Suppressor macrophage (primary cell): ENCODE results near the gene ARHGAP24.
"Not testable (repeated sequence)": the region's sequence is repeated elsewhere in the genome, so short reads cannot be mapped to it uniquely, and the experiment has no call there.

Source experiments
- DNase-seq, 4 experiments: peaks; one replicate each; pipeline ENCODE4 v3.0.0-alpha.2; 2020 to 2022

ARHGAP24 gene

GRCh38 chr4:85862896-85863295, 387.9 kb downstream of the ARHGAP24 start:
- DNase-seq, result no peak

GRCh38 chr4:85864259-85865205, 389.6 kb downstream of the ARHGAP24 start:
- no peak for DNase-seq

GRCh38 chr4:85865256-85865655, 390.3 kb downstream of the ARHGAP24 start:
- no peak for DNase-seq

GRCh38 chr4:85866508-85866907, 391.6 kb downstream of the ARHGAP24 start:
- peak in 1 of 4 experiments; percentile 3 for DNase-seq

- no peak for DNase-seq
Measured at GRCh38 chr4:85867271-85867670, 392.3 kb downstream of the ARHGAP24 start.

GRCh38 chr4:85869181-85869580, 394.2 kb downstream of the ARHGAP24 start:
- DNase-seq, result no peak

- no peak for DNase-seq
Measured at GRCh38 chr4:85870298-85871083, 395.5 kb downstream of the ARHGAP24 start.

GRCh38 chr4:85873566-85873965, 398.6 kb downstream of the ARHGAP24 start:
- DNase-seq, result no peak

GRCh38 chr4:85879518-85879917, 404.6 kb downstream of the ARHGAP24 start:
- DNase-seq, result no peak

- no peak for DNase-seq
Measured at GRCh38 chr4:85883180-85883579, 408.2 kb downstream of the ARHGAP24 start.

GRCh38 chr4:85884251-85884650, 409.3 kb downstream of the ARHGAP24 start:
- no peak for DNase-seq

- no peak for DNase-seq
Measured at GRCh38 chr4:85886665-85887064, 411.7 kb downstream of the ARHGAP24 start.

- peak in 2 of 4 experiments; percentile 4 to 6 for DNase-seq
Measured at GRCh38 chr4:85889314-85889713, 414.4 kb downstream of the ARHGAP24 start.

GRCh38 chr4:85895755-85896154, 420.8 kb downstream of the ARHGAP24 start:
- no peak for DNase-seq

- no peak for DNase-seq
Measured at GRCh38 chr4:85898231-85898630, 423.3 kb downstream of the ARHGAP24 start.

- DNase-seq, result no peak
Measured at GRCh38 chr4:85901500-85901899, 426.6 kb downstream of the ARHGAP24 start.

GRCh38 chr4:85902647-85903046, 427.7 kb downstream of the ARHGAP24 start:
- not testable (repeated sequence) for DNase-seq

GRCh38 chr4:85905761-85906160, 430.8 kb downstream of the ARHGAP24 start:
- DNase-seq, result no peak

- DNase-seq, result no peak
Measured at GRCh38 chr4:85907001-85907400, 432.1 kb downstream of the ARHGAP24 start.

GRCh38 chr4:85909851-85910250, 434.9 kb downstream of the ARHGAP24 start:
- DNase-seq, result no peak

- DNase-seq, result no peak
Measured at GRCh38 chr4:85910985-85911384, 436.0 kb downstream of the ARHGAP24 start.

GRCh38 chr4:85913931-85914694, 439.2 kb downstream of the ARHGAP24 start:
- no peak for DNase-seq

GRCh38 chr4:85915570-85915969, 440.6 kb downstream of the ARHGAP24 start:
- not testable (repeated sequence) for DNase-seq
